Measurements from ENCODE around the gene CCDC39. TPM values are rescaled to one million over a fixed set of nuclear protein-coding genes. Genes with fewer than 3 reads are reported as not detected.
"Not testable (repeated sequence)": the region's sequence is repeated elsewhere in the genome, so short reads cannot be mapped to it uniquely, and the experiment has no call there.

CCDC39 gene
- total and polyA plus RNA-seq, 9 of the 15 experiments (the other 6 are each of a cell fraction or from before 2014, with no cell fraction given): not detected

GRCh38 chr3:180618563-180618962 lies 60.7 kb downstream of the CCDC39 start:
- H3K27me3 ChIP-seq (ENCODE audit: control insufficient read depth in 2 of 2, insufficient read depth in 2 of 2, low read length in 2 of 2); BruUV-seq (replicated peaks); H3K9me1 ChIP-seq (ENCODE audit: control insufficient read depth, insufficient read depth, low read length); ATAC-seq; H3K4me3 ChIP-seq; H3K36me3 ChIP-seq (ENCODE audit: control insufficient read depth, insufficient read depth, low read length); H2AFZ ChIP-seq (ENCODE audit: low read depth, low read length); H3K4me2 ChIP-seq (ENCODE audit: insufficient read depth, low read length); DNase-seq (ENCODE audit: extremely low read depth in 1 of 4, low spot score in 3 of 4); POLR2A ChIA-PET; H3K79me2 ChIP-seq (ENCODE audit: control insufficient read depth, insufficient read depth, low read length); H3K9me3 ChIP-seq (replicated peaks; ENCODE audit: control insufficient read depth, insufficient read depth, low read depth, low read length); H3K9ac ChIP-seq (ENCODE audit: insufficient read depth in 1 of 2, low read depth in 2 of 2, low read length in 2 of 2); H3K4me1 ChIP-seq (replicated peaks in 1 of 2; ENCODE audit: control insufficient read depth in 2 of 2, insufficient read depth in 2 of 2, low read length in 2 of 2); intact Hi-C loops (cut with micrococcal nuclease); CTCF ChIA-PET (ENCODE audit: low intra/inter-chr PET ratio); H3K27ac ChIP-seq (ENCODE audit: extremely low read depth, low read depth, low read length); H4K20me1 ChIP-seq (replicated peaks; ENCODE audit: control insufficient read depth, insufficient read depth, low read length); FAIRE-seq: not testable (repeated sequence)
- TF ChIP-seq ZNF146 (CRISPR knock-in tag; IDR thresholded peaks at IDR 0.05; ENCODE audit: unreplicated experiment): peak; percentile 60
- WGBS (ENCODE audit: insufficient coverage, low coverage, missing lambda C conversion rate): 75% methylated on average over 2 of the region's 2 CpGs
- in situ Hi-C loops (cut with MboI): loop anchor here (25.0 kb wide), 2 partner anchors 369 to 1181 kb away; partner anchors contain the start of gene DNAJC19

- no peak; the same call in 2 of the 3 replicates for ATAC-seq
- Histone ChIP-seq H3K4me2 (ENCODE audit: insufficient read depth, low read length) (no peak overlapping the region), H3K9me1 (ENCODE audit: control insufficient read depth, insufficient read depth, low read length) (no peaks in the 10 kb centered on the region), H3K9ac (ENCODE audit: insufficient read depth in 1 of 2, low read depth in 2 of 2, low read length in 2 of 2) (no peak overlapping the region), H3K79me2 (ENCODE audit: control insufficient read depth, insufficient read depth, low read length) (no peaks in the 10 kb centered on the region), H4K20me1 (replicated peaks; ENCODE audit: control insufficient read depth, insufficient read depth, low read length) (no peaks in the 10 kb centered on the region), H3K4me1 (replicated peaks in 1 of 2; ENCODE audit: control insufficient read depth in 2 of 2, insufficient read depth in 2 of 2, low read length in 2 of 2) (no peaks in the 10 kb centered on the region), H2AFZ (ENCODE audit: low read depth, low read length) (no peak overlapping the region), H3K9me3 (replicated peaks; ENCODE audit: control insufficient read depth, insufficient read depth, low read depth, low read length) (no peaks in the 10 kb centered on the region), H3K27ac (ENCODE audit: extremely low read depth, low read depth, low read length) (no peak overlapping the region), H3K4me3 (no peak overlapping the region), H3K36me3 (ENCODE audit: control insufficient read depth, insufficient read depth, low read length) (peaks cover 21% of the 10 kb centered on the region; the same call in 2 of the 3 replicates), H3K27me3 (ENCODE audit: control insufficient read depth in 2 of 2, insufficient read depth in 2 of 2, low read length in 2 of 2) (no peaks in the 10 kb centered on the region)
- intact Hi-C loops (cut with micrococcal nuclease) (no loop called here), in situ Hi-C loops (cut with MboI) (loop anchor here (25.0 kb wide), 2 partner anchors 370 to 1180 kb away; partner anchors contain the start of gene DNAJC19)
- TF ChIP-seq MYC (IDR thresholded peaks at IDR 0.05; ENCODE audit: low read depth, low read length) (no peak), MYC (CRISPR knock-in tag; IDR thresholded peaks at IDR 0.05; ENCODE audit: borderline replicate concordance, low read depth) (no peak), CTCF (IDR thresholded peaks at IDR 0.05 in 2 of 3, conservative IDR thresholded peaks at IDR 0.05 in 1 of 3; ENCODE audit: insufficient read depth in 2 of 3, low read depth in 1 of 3, low read length in 3 of 3) (peak in 1 of 3 experiments; percentile 5; a peak in 1 of 6 replicates)
- WGBS (ENCODE audit: insufficient coverage, low coverage, missing lambda C conversion rate): 83% methylated on average over 2 of the region's 2 CpGs
- CTCF ChIA-PET (ENCODE audit: low intra/inter-chr PET ratio): no interaction called here
- no peak for DNase-seq (ENCODE audit: extremely low read depth in 1 of 4, low spot score in 3 of 4)
- POLR2A ChIA-PET: interaction anchor here (1.3 kb wide), 1 partner anchor 15 kb away, joined by 4 read pairs; the partner anchor contains the start of gene TTC14
- no peak for FAIRE-seq
- BruUV-seq (replicated peaks): no TSS peak
These were observed 62.2 kb downstream of the CCDC39 start for GRCh38 chr3:180617049-180617448.

Measured in K562 (cell line).